H9 (cell line): ENCODE data around the gene MARCHF10. TPM values are rescaled to one million over a fixed set of nuclear protein-coding genes. Genes with fewer than 3 reads are reported as not detected.

ENCODE experiments used
- DNase-seq: peaks from one replicate; pipeline ENCODE4 v3.0.0-alpha.2; 2017
- H2AFZ ChIP-seq: one replicate; pipeline ENCODE4 v1.6.1; 2013; ENCODE audit warnings: mild to moderate bottlenecking, low read length, control low read depth, moderate library complexity
- H2AK5ac ChIP-seq: 2 replicates; pipeline ENCODE4 v1.6.1; 2013; ENCODE audit warnings: low read length, control low read depth, mixed read lengths; ENCODE audit not compliant: insufficient read length
- H2BK120ac ChIP-seq: one replicate; pipeline ENCODE4 v1.6.1; 2013; ENCODE audit warnings: low read depth, mild to moderate bottlenecking, low read length, control low read depth, inconsistent platforms; ENCODE audit not compliant: poor library complexity, severe bottlenecking
- H2BK12ac ChIP-seq: 2 replicates; pipeline ENCODE4 v1.6.1; 2013; ENCODE audit warnings: low read length, control low read depth, mixed read lengths, low read depth; ENCODE audit not compliant: insufficient read length
- H2BK15ac ChIP-seq: 2 replicates; pipeline ENCODE4 v1.6.1; 2013; ENCODE audit warnings: low read depth, low read length, control low read depth
- H2BK20ac ChIP-seq: one replicate; pipeline ENCODE4 v1.6.1; 2013; ENCODE audit warnings: low read depth, mild to moderate bottlenecking, low read length, control low read depth, inconsistent platforms; ENCODE audit not compliant: poor library complexity, severe bottlenecking
- H2BK5ac ChIP-seq: 2 replicates; pipeline ENCODE4 v1.6.1; 2013; ENCODE audit warnings: low read length, control low read depth, mixed read lengths; ENCODE audit not compliant: insufficient read length
- H3K14ac ChIP-seq: 2 replicates; pipeline ENCODE4 v1.6.1; 2013; ENCODE audit warnings: low read length, control low read depth; ENCODE audit not compliant: insufficient read depth
- H3K18ac ChIP-seq: 2 replicates; pipeline ENCODE4 v1.6.1; 2013; ENCODE audit warnings: low read depth, mild to moderate bottlenecking, mixed read lengths, low read length, control low read depth; ENCODE audit not compliant: insufficient read length
- H3K23ac ChIP-seq: 2 replicates; pipeline ENCODE4 v1.6.1; 2013; ENCODE audit warnings: low read length, control low read depth, mixed read lengths, low read depth; ENCODE audit not compliant: insufficient read length
- H3K23me2 ChIP-seq: 2 replicates; pipeline ENCODE4 v1.6.1; 2013; ENCODE audit warnings: low read depth, mild to moderate bottlenecking, mixed read lengths, low read length, control low read depth; ENCODE audit not compliant: insufficient read length, poor library complexity, severe bottlenecking
- H3K27ac ChIP-seq: 2 replicates; pipeline ENCODE4 v1.5.1; 2013; ENCODE audit warnings: low read length, control low read depth, mixed read lengths, low read depth; ENCODE audit not compliant: insufficient read length
- H3K27me3 ChIP-seq: 2 replicates; pipeline ENCODE4 v1.6.1; 2013; ENCODE audit warnings: low read length, control low read depth, inconsistent platforms; ENCODE audit not compliant: insufficient read depth
- H3K4ac ChIP-seq: 2 replicates; pipeline ENCODE4 v1.6.1; 2013; ENCODE audit warnings: low read depth, mild to moderate bottlenecking, control low read depth, inconsistent platforms, low read length, moderate library complexity
- H3K4me1 ChIP-seq: 2 replicates; pipeline ENCODE4 v1.6.1; 2013; ENCODE audit warnings: low read length, control low read depth, inconsistent platforms; ENCODE audit not compliant: insufficient read depth
- H3K4me2 ChIP-seq: 2 replicates; pipeline ENCODE4 v1.6.1; 2013; ENCODE audit warnings: low read length, control low read depth, mixed read lengths; ENCODE audit not compliant: insufficient read length, insufficient read depth
- H3K56ac ChIP-seq: 2 replicates; pipeline ENCODE4 v1.6.1; 2013; ENCODE audit warnings: low read depth, mild to moderate bottlenecking, mixed read lengths, low read length, control low read depth; ENCODE audit not compliant: insufficient read length
- H3K79me1 ChIP-seq: 2 replicates; pipeline ENCODE4 v1.6.1; 2013; ENCODE audit warnings: low read depth, mild to moderate bottlenecking, moderate library complexity, low read length, control low read depth, inconsistent platforms; ENCODE audit not compliant: insufficient read depth, poor library complexity, severe bottlenecking
- H3K79me2 ChIP-seq: 2 replicates; pipeline ENCODE4 v1.6.1; 2013; ENCODE audit warnings: low read length, control low read depth, inconsistent platforms; ENCODE audit not compliant: insufficient read depth
- H3K9ac ChIP-seq: 2 replicates; pipeline ENCODE4 v1.6.1; 2013; ENCODE audit warnings: low read length, control low read depth, mixed read lengths; ENCODE audit not compliant: insufficient read length; ENCODE audit errors: extremely low read depth
- H3K9me3 ChIP-seq: one replicate; pipeline ENCODE4 v1.6.1; 2013; ENCODE audit warnings: low read depth, low read length, inconsistent platforms; ENCODE audit not compliant: control insufficient read depth
- H3T11ph ChIP-seq: one replicate; pipeline ENCODE4 v1.6.1; 2013; ENCODE audit warnings: mild to moderate bottlenecking, low read length, control low read depth, inconsistent platforms
- H4K20me1 ChIP-seq: one replicate; pipeline ENCODE4 v1.6.1; 2013; ENCODE audit not compliant: control insufficient read depth, insufficient read length, insufficient read depth
- H4K5ac ChIP-seq: 2 replicates; pipeline ENCODE4 v1.6.1; 2013; ENCODE audit warnings: low read depth, mild to moderate bottlenecking, mixed read lengths, low read length, control low read depth; ENCODE audit not compliant: insufficient read length
- H4K8ac ChIP-seq: replicated peaks from 2 replicates; pipeline ENCODE4 v1.6.1; 2013; ENCODE audit warnings: low read length, control low read depth, mixed read lengths, low read depth; ENCODE audit not compliant: insufficient read length
- H4K91ac ChIP-seq: 2 replicates; pipeline ENCODE4 v1.6.1; 2013; ENCODE audit warnings: low read depth, mild to moderate bottlenecking, moderate library complexity, mixed read lengths, low read length, control low read depth; ENCODE audit not compliant: insufficient read length
- H3K27ac Mint-ChIP-seq, 3 experiments: 2 replicates in 2 of 3; 3 replicates in 1 of 3; pipeline ENCODE4 v1.8.0; 2020 to 2021; ENCODE audit warnings: mixed read lengths in 3 of 3, mild to moderate bottlenecking in 1 of 3, moderate library complexity in 1 of 3
- H3K27me3 Mint-ChIP-seq: 2 replicates; pipeline ENCODE4 v1.8.0; 2021; ENCODE audit warnings: low read depth, mild to moderate bottlenecking, moderate library complexity, mixed read lengths
- H3K36me3 Mint-ChIP-seq, 3 experiments: 2 replicates in 2 of 3; 3 replicates in 1 of 3; pipeline ENCODE4 v1.8.0; 2020 to 2021; ENCODE audit warnings: low read depth in 3 of 3, mixed read lengths in 3 of 3; ENCODE audit not compliant: insufficient read depth in 1 of 3
- H3K4me1 Mint-ChIP-seq, 2 experiments: 2 replicates each; pipeline ENCODE4 v1.8.0; 2020; ENCODE audit warnings: mixed read lengths in 2 of 2
- H3K4me3 Mint-ChIP-seq, 2 experiments: 2 replicates in 1 of 2; 3 replicates in 1 of 2; pipeline ENCODE4 v1.8.0; 2020 to 2021; ENCODE audit warnings: mild to moderate bottlenecking in 2 of 2, mixed read lengths in 2 of 2, moderate library complexity in 1 of 2
- H3K9me3 Mint-ChIP-seq, 2 experiments: 2 replicates in 1 of 2; 3 replicates in 1 of 2; pipeline ENCODE4 v1.8.0; 2020; ENCODE audit warnings: mild to moderate bottlenecking in 2 of 2, mixed read lengths in 2 of 2, moderate library complexity in 1 of 2
- CTCF ChIP-seq: fragments of 200-600 bp; sonication (generic); conservative IDR thresholded peaks from 3 replicates; pipeline ENCODE4 v1.8.0; 2021; ENCODE audit warnings: antibody characterized with exemption, mild to moderate bottlenecking
- WGBS: extraction: QIAGEN DNeasy Blood & Tissue Kit; methylation state at CpG from one replicate; pipeline ENCODE4 v1.1.7; 2013; ENCODE audit warnings: missing lambda C conversion rate, low lambda C conversion rate, mixed read lengths; ENCODE audit not compliant: insufficient read length; ENCODE audit errors: extremely low coverage; 5-methylcytosine and 5-hydroxymethylcytosine counted together
- total RNA-seq: library from RNA; stranded (reverse); gene quantifications from 2 replicates; pipeline ENCODE4 v1.2.1, GENCODE V29; 2021

MARCHF10 gene
- total RNA-seq, 1 experiment from 2014 or later: not detected

GRCh38 chr17:62653826-62654761 lies 154.0 kb downstream of the MARCHF10 start:
- Histone ChIP-seq H3K4ac (no peak overlapping the region), H3K27me3 (no peaks in the 10 kb centered on the region; the same call in 1 of the 2 replicates), H4K20me1 (no peaks in the 10 kb centered on the region), H3K18ac (no peak overlapping the region), H4K8ac (no peak overlapping the region), H3K9ac (no peak overlapping the region), H3K14ac (no peak overlapping the region), H3K23me2 (peaks cover 11% of the 10 kb centered on the region), H3K23ac (no peak overlapping the region), H3K4me1 (no peaks in the 10 kb centered on the region; the same call in 1 of the 2 replicates), H4K5ac (no peak overlapping the region), H3K56ac (no peak overlapping the region), H3K79me2 (no peaks in the 10 kb centered on the region), H2AK5ac (no peak overlapping the region), H4K91ac (no peak overlapping the region), H3K9me3 (no peaks in the 10 kb centered on the region), H2AFZ (no peak overlapping the region), H3T11ph (no peak overlapping the region), H3K27ac (no peak overlapping the region), H2BK20ac (no peak overlapping the region), H2BK120ac (no peak overlapping the region), H3K4me2 (peak overlapping the region; percentile 50), H2BK12ac (no peak overlapping the region), H2BK5ac (no peak overlapping the region), H2BK15ac (no peak overlapping the region), H3K79me1 (no peaks in the 10 kb centered on the region)
- no peak for DNase-seq
- H3K27ac Mint-ChIP-seq: 0 out of 7 replicates have a peak overlapping the region, but pooled peaks of 1 of the 3 experiments have one; percentile 22
- H3K4me3 Mint-ChIP-seq: peak overlapping the region in 1 of 2 experiments; percentile 84; a peak in 3 of 5 replicates
- peaks cover 14 to 28% of the 10 kb centered on the region in 2 experiments for H3K4me1 Mint-ChIP-seq
- peaks cover 3 to 7% (median 5%) of the 10 kb centered on the region in 3 experiments; a peak in 4 of 7 replicates for H3K36me3 Mint-ChIP-seq
- no peak for TF ChIP-seq CTCF
- WGBS: no CpG with 5 or more reads among the region's 19 CpGs
- no peaks in the 10 kb centered on the region; a peak in 1 of 5 replicates for H3K9me3 Mint-ChIP-seq
- peaks cover 21% of the 10 kb centered on the region for H3K27me3 Mint-ChIP-seq
